ENCODE data around the gene EIF4E.

DNA sequence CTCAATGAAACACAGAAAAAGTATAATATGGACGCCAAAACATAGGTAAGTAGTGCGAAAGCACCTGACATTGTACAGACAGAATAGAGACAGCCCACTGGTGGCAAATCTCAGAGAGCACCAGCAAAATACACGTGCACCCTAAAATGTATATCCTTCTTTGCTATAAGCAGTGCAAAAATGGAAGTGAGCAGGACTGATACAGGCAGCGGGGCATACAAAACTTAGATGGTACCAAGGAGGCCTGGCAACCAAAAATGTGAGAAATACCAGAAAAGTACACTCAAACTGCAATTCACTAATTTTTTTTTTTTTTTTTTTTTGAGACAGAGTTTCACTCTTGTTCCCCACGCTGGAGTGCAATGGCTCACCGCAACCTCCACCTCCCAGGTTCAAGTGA is 63.9 kb downstream of the EIF4E start:
- TF ChIP-seq, protein P1, sequence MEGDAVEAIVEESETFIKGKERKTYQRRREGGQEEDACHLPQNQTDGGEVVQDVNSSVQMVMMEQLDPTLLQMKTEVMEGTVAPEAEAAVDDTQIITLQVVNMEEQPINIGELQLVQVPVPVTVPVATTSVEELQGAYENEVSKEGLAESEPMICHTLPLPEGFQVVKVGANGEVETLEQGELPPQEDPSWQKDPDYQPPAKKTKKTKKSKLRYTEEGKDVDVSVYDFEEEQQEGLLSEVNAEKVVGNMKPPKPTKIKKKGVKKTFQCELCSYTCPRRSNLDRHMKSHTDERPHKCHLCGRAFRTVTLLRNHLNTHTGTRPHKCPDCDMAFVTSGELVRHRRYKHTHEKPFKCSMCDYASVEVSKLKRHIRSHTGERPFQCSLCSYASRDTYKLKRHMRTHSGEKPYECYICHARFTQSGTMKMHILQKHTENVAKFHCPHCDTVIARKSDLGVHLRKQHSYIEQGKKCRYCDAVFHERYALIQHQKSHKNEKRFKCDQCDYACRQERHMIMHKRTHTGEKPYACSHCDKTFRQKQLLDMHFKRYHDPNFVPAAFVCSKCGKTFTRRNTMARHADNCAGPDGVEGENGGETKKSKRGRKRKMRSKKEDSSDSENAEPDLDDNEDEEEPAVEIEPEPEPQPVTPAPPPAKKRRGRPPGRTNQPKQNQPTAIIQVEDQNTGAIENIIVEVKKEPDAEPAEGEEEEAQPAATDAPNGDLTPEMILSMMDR (IDR thresholded peaks at IDR 0.05) = no peak
- no peak for TF ChIP-seq POLR2A (IDR thresholded peaks at IDR 0.05)

Measured in Peyer's patch (tissue), 4 donors.